Measurements from ENCODE around the gene TMEM156. TPM values are rescaled to one million over a fixed set of nuclear protein-coding genes. Genes with fewer than 3 reads are reported as not detected.

The TMEM156 gene
- total and polyA plus RNA-seq, 10 of the 15 experiments (the other 5 are each of a cell fraction or from before 2014, with no cell fraction given) = 20.8 to 48.3 (median 32.7) TPM

GRCh38 chr4:39029752-39030694 is 2.2 kb downstream of the TMEM156 start:
- Histone ChIP-seq H3K79me2 (ENCODE audit: control insufficient read depth, insufficient read depth, low read length) (peaks cover 55% of the 10 kb centered on the region), H3K4me1 (ENCODE audit: control insufficient read depth, insufficient read depth, low read length) (peaks cover 22% of the 10 kb centered on the region), H3K36me3 (ENCODE audit: control insufficient read depth in 2 of 2, insufficient read depth in 2 of 2, low read length in 1 of 2) (no peaks in the 10 kb centered on the region; a peak in 1 of 4 replicates), H2AFZ (ENCODE audit: control insufficient read depth, low read depth, low read length) (peak overlapping the region; percentile 66), H3K27me3 (replicated peaks in 1 of 2; ENCODE audit: control insufficient read depth in 2 of 2, insufficient read depth in 2 of 2, low read length in 1 of 2) (no peaks in the 10 kb centered on the region), H4K20me1 (ENCODE audit: control insufficient read depth, insufficient read depth) (no peaks in the 10 kb centered on the region), H3K4me3 (peak overlapping the region; percentile 79), H3K9me3 (replicated peaks; ENCODE audit: control insufficient read depth, insufficient read depth, low read length) (no peaks in the 10 kb centered on the region), H3K4me2 (ENCODE audit: control insufficient read depth, insufficient read depth) (peak overlapping the region; percentile 91), H3K9ac (ENCODE audit: control insufficient read depth, insufficient read depth, low read length) (peak overlapping the region; percentile 68), H3K27ac (ENCODE audit: control insufficient read depth, insufficient read depth) (peak overlapping the region; percentile 88)
- ATAC-seq (peak; percentile 60), DNase-seq (ENCODE audit: low read depth, low spot score) (peak; percentile 40), FAIRE-seq (peak; percentile 56)
- in situ Hi-C loops (cut with MboI) = loop anchor here (10.0 to 25.0 kb wide), 2 partner anchors 268 to 595 kb away; no protein-coding TSS in a partner anchor
- no TSS peak for BruUV-seq (replicated peaks)
- intact Hi-C loops (cut with micrococcal nuclease; ENCODE audit: unreplicated experiment) = loop anchor here (2.0 to 5.0 kb wide), 5 partner anchors 15 to 268 kb away; no protein-coding TSS in a partner anchor
- CTCF ChIA-PET = interaction anchor here (0.6 to 8.3 kb wide), 19 partner anchors 14 to 983 kb away, joined by 3 to 90 read pairs (median 4); partner anchors contain the start of gene TLR1
- SMC1A ChIA-PET (ENCODE audit: uncharacterized antibody, unreplicated experiment) = interaction anchor here (0.8 to 8.6 kb wide), 23 partner anchors 12 to 272 kb away, joined by 3 to 163 read pairs (median 5); no protein-coding TSS in a partner anchor
- RAD21 ChIA-PET (ENCODE audit: unreplicated experiment) = interaction anchor here (0.6 to 7.6 kb wide), 21 partner anchors 15 to 711 kb away, joined by 3 to 164 read pairs (median 5); partner anchors contain the start of genes TLR1, TLR10 and WDR19
- POLR2A ChIA-PET = interaction anchor here (0.6 to 7.7 kb wide), 13 partner anchors 14 to 429 kb away, joined by 3 to 131 read pairs (median 3); partner anchors contain the start of gene LIAS
- TF ChIP-seq RAD21 (IDR thresholded peaks at IDR 0.05; ENCODE audit: insufficient read depth, low read depth, low read length) (0 out of 2 replicates have a peak, but pooled peaks have one; percentile 23), YY1 (IDR thresholded peaks at IDR 0.05; ENCODE audit: low read depth, low read length) (0 out of 2 replicates have a peak, but pooled peaks have one; percentile 7), EP300 (IDR thresholded peaks at IDR 0.05; ENCODE audit: borderline replicate concordance in 1 of 2, control insufficient read depth in 1 of 2, low read depth in 2 of 2, low read length in 2 of 2) (no peak), TAF1 (IDR thresholded peaks at IDR 0.05; ENCODE audit: borderline replicate concordance, low read depth, low read length) (peak; percentile 38; the same call in 1 of the 2 replicates), KLF5 (IDR thresholded peaks at IDR 0.05; ENCODE audit: partially characterized antibody) (no peak), ZNF687 (IDR thresholded peaks at IDR 0.05) (peak; percentile 58; the same call in 1 of the 2 replicates), CTCF (IDR thresholded peaks at IDR 0.05 in 2 of 3, conservative IDR thresholded peaks at IDR 0.05 in 1 of 3; ENCODE audit: control insufficient read depth in 2 of 3, extremely low read depth in 1 of 3, insufficient read depth in 1 of 3, low read depth in 3 of 3, low read length in 3 of 3) (peak in 2 of 3 experiments; percentile 2 to 13; a peak in 2 of 6 replicates), PML (IDR thresholded peaks at IDR 0.05; ENCODE audit: low read length) (0 out of 2 replicates have a peak, but pooled peaks have one; percentile 36), SP1 (IDR thresholded peaks at IDR 0.05; ENCODE audit: low read depth, low read length) (no peak)
- TF ChIP-seq, protein P1, sequence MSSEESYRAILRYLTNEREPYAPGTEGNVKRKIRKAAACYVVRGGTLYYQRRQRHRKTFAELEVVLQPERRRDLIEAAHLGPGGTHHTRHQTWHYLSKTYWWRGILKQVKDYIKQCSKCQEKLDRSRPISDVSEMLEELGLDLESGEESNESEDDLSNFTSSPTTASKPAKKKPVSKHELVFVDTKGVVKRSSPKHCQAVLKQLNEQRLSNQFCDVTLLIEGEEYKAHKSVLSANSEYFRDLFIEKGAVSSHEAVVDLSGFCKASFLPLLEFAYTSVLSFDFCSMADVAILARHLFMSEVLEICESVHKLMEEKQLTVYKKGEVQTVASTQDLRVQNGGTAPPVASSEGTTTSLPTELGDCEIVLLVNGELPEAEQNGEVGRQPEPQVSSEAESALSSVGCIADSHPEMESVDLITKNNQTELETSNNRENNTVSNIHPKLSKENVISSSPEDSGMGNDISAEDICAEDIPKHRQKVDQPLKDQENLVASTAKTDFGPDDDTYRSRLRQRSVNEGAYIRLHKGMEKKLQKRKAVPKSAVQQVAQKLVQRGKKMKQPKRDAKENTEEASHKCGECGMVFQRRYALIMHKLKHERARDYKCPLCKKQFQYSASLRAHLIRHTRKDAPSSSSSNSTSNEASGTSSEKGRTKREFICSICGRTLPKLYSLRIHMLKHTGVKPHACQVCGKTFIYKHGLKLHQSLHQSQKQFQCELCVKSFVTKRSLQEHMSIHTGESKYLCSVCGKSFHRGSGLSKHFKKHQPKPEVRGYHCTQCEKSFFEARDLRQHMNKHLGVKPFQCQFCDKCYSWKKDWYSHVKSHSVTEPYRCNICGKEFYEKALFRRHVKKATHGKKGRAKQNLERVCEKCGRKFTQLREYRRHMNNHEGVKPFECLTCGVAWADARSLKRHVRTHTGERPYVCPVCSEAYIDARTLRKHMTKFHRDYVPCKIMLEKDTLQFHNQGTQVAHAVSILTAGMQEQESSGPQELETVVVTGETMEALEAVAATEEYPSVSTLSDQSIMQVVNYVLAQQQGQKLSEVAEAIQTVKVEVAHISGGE (CRISPR knock-in tag; IDR thresholded peaks at IDR 0.05) = no peak

All from GM12878 (cell line).